Smooth muscle cell (in vitro differentiated cells): ENCODE results near the gene FSTL3. TPM values are rescaled to one million over a fixed set of nuclear protein-coding genes. Genes with fewer than 3 reads are reported as not detected.

Experiments used
- DNase-seq: peaks from one replicate; lab custom pipeline; 2025; ENCODE audit not compliant: unreplicated experiment; lab: John Stamatoyannopoulos, UW
- H2AFZ ChIP-seq: fragments of 200-600 bp; sonication (generic); 2 replicates; pipeline ENCODE4 v1.6.0; 2016; ENCODE audit warnings: antibody characterized with exemption, low read depth, mild to moderate bottlenecking
- H3F3A ChIP-seq: fragments of 200-600 bp; sonication (generic); 2 replicates; pipeline ENCODE4 v1.6.0; 2017; ENCODE audit warnings: antibody characterized with exemption, low read depth
- H3K27ac ChIP-seq: fragments of 200-600 bp; sonication (generic); 2 replicates; pipeline ENCODE4 v1.5.1; 2016; ENCODE audit warnings: low read depth, mild to moderate bottlenecking
- H3K27me3 ChIP-seq: fragments of 200-600 bp; sonication (generic); 2 replicates; pipeline ENCODE4 v1.6.1; 2016; ENCODE audit warnings: low read depth, mild to moderate bottlenecking
- H3K36me3 ChIP-seq: fragments of 200-600 bp; sonication (generic); 2 replicates; pipeline ENCODE4 v1.5.1; 2016; ENCODE audit warnings: low read depth
- H3K4me1 ChIP-seq: fragments of 200-600 bp; sonication (generic); 2 replicates; pipeline ENCODE4 v1.5.1; 2016; ENCODE audit warnings: low read depth
- H3K4me2 ChIP-seq: fragments of 200-600 bp; sonication (generic); 2 replicates; pipeline ENCODE4 v1.6.0; 2016; ENCODE audit warnings: mild to moderate bottlenecking
- H3K4me3 ChIP-seq: fragments of 200-600 bp; sonication (generic); 2 replicates; pipeline ENCODE4 v1.5.1; 2016; ENCODE audit warnings: mild to moderate bottlenecking
- H3K79me2 ChIP-seq: fragments of 200-600 bp; sonication (generic); 2 replicates; pipeline ENCODE4 v1.6.0; 2016; ENCODE audit warnings: low read depth, mild to moderate bottlenecking
- H3K9ac ChIP-seq: fragments of 200-600 bp; sonication (generic); 2 replicates; pipeline ENCODE4 v1.6.0; 2016; ENCODE audit warnings: low read depth
- H3K9me3 ChIP-seq: fragments of 200-600 bp; sonication (generic); replicated peaks from 2 replicates; pipeline ENCODE4 v1.5.1; 2016; ENCODE audit warnings: low read depth
- H4K20me1 ChIP-seq: fragments of 200-600 bp; sonication (generic); 2 replicates; pipeline ENCODE4 v1.6.0; 2016; ENCODE audit warnings: low read depth
- CTCF ChIP-seq: fragments of 200-600 bp; sonication (generic); IDR thresholded peaks from 2 replicates; pipeline ENCODE4 v1.5.1; 2017; ENCODE audit warnings: borderline replicate concordance, mild to moderate bottlenecking, antibody characterized with exemption; ENCODE audit not compliant: insufficient read depth, poor library complexity, severe bottlenecking
- WGBS: methylation state at CpG from one replicate; pipeline ENCODE4 v1.1.7; 2016; ENCODE audit warnings: low lambda C conversion rate; 5-methylcytosine and 5-hydroxymethylcytosine counted together
- polyA plus RNA-seq: library from polyadenylated mRNA; unstranded; fragments of >200 nt; fragmentation: Nextera tagmentation; extraction: Ambion mirVana; gene quantifications from 2 replicates; pipeline ENCODE4 v1.2.1, GENCODE V29; 2016
- total RNA-seq: library from RNA; depleted of rRNA; stranded (reverse); fragments of >200 nt; gene quantifications from 2 replicates; pipeline ENCODE4 v1.2.3, GENCODE V29; 2014

The FSTL3 gene
- total and polyA plus RNA-seq, 2 experiments from 2014 or later = 132 to 172 TPM

- H3K4me2 ChIP-seq = no peak overlapping the region
- no peak for TF ChIP-seq CTCF
- H3K27ac ChIP-seq = no peak overlapping the region
- H3F3A ChIP-seq = no peaks in the 10 kb centered on the region
- H3K9me3 ChIP-seq = no peaks in the 10 kb centered on the region
- no peak overlapping the region for H3K9ac ChIP-seq
- no peaks in the 10 kb centered on the region for H3K27me3 ChIP-seq
- no peaks in the 10 kb centered on the region for H3K4me1 ChIP-seq
- WGBS = 91% methylated on average over 11 of the region's 11 CpGs
- H3K36me3 ChIP-seq = no peaks in the 10 kb centered on the region
- no peak for DNase-seq
- no peak overlapping the region for H3K4me3 ChIP-seq
- H2AFZ ChIP-seq = no peak overlapping the region
- H3K79me2 ChIP-seq = no peaks in the 10 kb centered on the region
- no peaks in the 10 kb centered on the region for H4K20me1 ChIP-seq
Measured at GRCh38 chr19:687569-688166, 11.5 kb downstream of the FSTL3 start.

GRCh38 chr19:688214-688613, 12.0 kb downstream of the FSTL3 start:
- Histone ChIP-seq H3K79me2 (no peaks in the 10 kb centered on the region), H3K9me3 (no peaks in the 10 kb centered on the region), H3F3A (no peaks in the 10 kb centered on the region), H4K20me1 (no peaks in the 10 kb centered on the region), H3K27me3 (no peaks in the 10 kb centered on the region), H3K9ac (no peak overlapping the region), H3K4me2 (no peak overlapping the region), H2AFZ (no peak overlapping the region), H3K36me3 (no peaks in the 10 kb centered on the region), H3K4me3 (no peak overlapping the region), H3K4me1 (no peaks in the 10 kb centered on the region), H3K27ac (no peak overlapping the region)
- no peak for TF ChIP-seq CTCF
- DNase-seq = no peak
- 77% methylated on average over 15 of the region's 15 CpGs for WGBS

- no peaks in the 10 kb centered on the region for H3K27me3 ChIP-seq
- no peak for DNase-seq
- no peaks in the 10 kb centered on the region for H3K36me3 ChIP-seq
- H3K4me1 ChIP-seq = no peaks in the 10 kb centered on the region
- no peak overlapping the region for H2AFZ ChIP-seq
- H3K27ac ChIP-seq = no peak overlapping the region
- no peaks in the 10 kb centered on the region for H3F3A ChIP-seq
- no peaks in the 10 kb centered on the region for H3K9me3 ChIP-seq
- no peak overlapping the region for H3K4me3 ChIP-seq
- no peak overlapping the region for H3K9ac ChIP-seq
- no peak for TF ChIP-seq CTCF
- no peak overlapping the region for H3K4me2 ChIP-seq
- no peaks in the 10 kb centered on the region for H3K79me2 ChIP-seq
- WGBS = 82% methylated on average over 17 of the region's 17 CpGs
- H4K20me1 ChIP-seq = no peaks in the 10 kb centered on the region
Measured at GRCh38 chr19:688992-689391, 12.8 kb downstream of the FSTL3 start.

GRCh38 chr19:690203-690602, 14.0 kb downstream of the FSTL3 start:
- H3K4me3 ChIP-seq = no peak overlapping the region
- H4K20me1 ChIP-seq = no peaks in the 10 kb centered on the region
- H3K27me3 ChIP-seq = no peaks in the 10 kb centered on the region
- no peak overlapping the region for H3K9ac ChIP-seq
- 83% methylated on average over 18 of the region's 18 CpGs for WGBS
- no peaks in the 10 kb centered on the region for H3K36me3 ChIP-seq
- TF ChIP-seq CTCF = no peak
- no peaks in the 10 kb centered on the region for H3K4me1 ChIP-seq
- no peak for DNase-seq
- H2AFZ ChIP-seq = no peak overlapping the region
- no peak overlapping the region for H3K27ac ChIP-seq
- no peaks in the 10 kb centered on the region for H3K79me2 ChIP-seq
- no peaks in the 10 kb centered on the region for H3K9me3 ChIP-seq
- no peaks in the 10 kb centered on the region for H3F3A ChIP-seq
- no peak overlapping the region for H3K4me2 ChIP-seq
